ENCODE measurements around the gene GPLD1.

GPLD1 gene

GRCh38 chr6:24405262-24405661 is 84.1 kb downstream of the GPLD1 start:
- TF ChIP-seq PPARA (CRISPR knock-in tag; IDR thresholded peaks at IDR 0.05; ENCODE audit: borderline replicate concordance) (no peak), CREB5 (CRISPR knock-in tag; IDR thresholded peaks at IDR 0.05; ENCODE audit: low read depth) (no peak), RARB (CRISPR knock-in tag; IDR thresholded peaks at IDR 0.05) (no peak), CSDC2 (CRISPR knock-in tag; IDR thresholded peaks at IDR 0.05) (no peak), TSHZ2 (CRISPR knock-in tag; IDR thresholded peaks at IDR 0.05) (no peak), TCF4 (CRISPR knock-in tag; IDR thresholded peaks at IDR 0.05; ENCODE audit: borderline replicate concordance) (no peak), ZNF8 (CRISPR knock-in tag; IDR thresholded peaks at IDR 0.05) (no peak), SNAI2 (CRISPR knock-in tag; IDR thresholded peaks at IDR 0.05) (no peak), POU6F1 (CRISPR knock-in tag; IDR thresholded peaks at IDR 0.05; ENCODE audit: borderline replicate concordance, low read depth) (no peak), OSR1 (CRISPR knock-in tag; IDR thresholded peaks at IDR 0.05) (no peak), GLIS3 (CRISPR knock-in tag; IDR thresholded peaks at IDR 0.05) (no peak), ZFP30 (CRISPR knock-in tag; IDR thresholded peaks at IDR 0.05) (no peak), ZFP3 (CRISPR knock-in tag; IDR thresholded peaks at IDR 0.05) (no peak), ISL1 (CRISPR knock-in tag; IDR thresholded peaks at IDR 0.05) (no peak), ARNTL (CRISPR knock-in tag; IDR thresholded peaks at IDR 0.05; ENCODE audit: borderline replicate concordance, low read depth) (no peak), TOX (CRISPR knock-in tag; IDR thresholded peaks at IDR 0.05; ENCODE audit: borderline replicate concordance) (no peak), PATZ1 (CRISPR knock-in tag; IDR thresholded peaks at IDR 0.05; ENCODE audit: borderline replicate concordance) (no peak), ZC3H10 (CRISPR knock-in tag; IDR thresholded peaks at IDR 0.05) (no peak)
- ATAC-seq, result no peak

- TF ChIP-seq ZNF565 (CRISPR knock-in tag; conservative IDR thresholded peaks at IDR 0.05; ENCODE audit: low read depth) (no peak), PPARA (CRISPR knock-in tag; IDR thresholded peaks at IDR 0.05; ENCODE audit: borderline replicate concordance) (no peak), TCF4 (CRISPR knock-in tag; IDR thresholded peaks at IDR 0.05; ENCODE audit: borderline replicate concordance) (no peak), ISL1 (CRISPR knock-in tag; IDR thresholded peaks at IDR 0.05) (no peak), ZNF70 (CRISPR knock-in tag; IDR thresholded peaks at IDR 0.05) (no peak)
- ATAC-seq, result no peak
Measured at GRCh38 chr6:24403501-24403824, 85.9 kb downstream of the GPLD1 start.

- TF ChIP-seq PATZ1 (CRISPR knock-in tag; IDR thresholded peaks at IDR 0.05; ENCODE audit: borderline replicate concordance) (no peak), ESRRG (CRISPR knock-in tag; IDR thresholded peaks at IDR 0.05) (no peak), CREB5 (CRISPR knock-in tag; IDR thresholded peaks at IDR 0.05; ENCODE audit: low read depth) (no peak), ZNF8 (CRISPR knock-in tag; IDR thresholded peaks at IDR 0.05) (no peak), ZFP3 (CRISPR knock-in tag; IDR thresholded peaks at IDR 0.05) (no peak), OSR1 (CRISPR knock-in tag; IDR thresholded peaks at IDR 0.05) (no peak), SNAI2 (CRISPR knock-in tag; IDR thresholded peaks at IDR 0.05) (no peak)
- ATAC-seq, result peak; percentile 99
Measured at GRCh38 chr6:24402697-24403500, 86.5 kb downstream of the GPLD1 start, which contains the start of gene MRS2. Gene MRS2 (plus strand): TSS chr6:24402936. CDS start chr6:24403047, 111 bp downstream.
